ENCODE data around the gene RPLP1.
"Not testable (repeated sequence)": the region's sequence is repeated elsewhere in the genome, so short reads cannot be mapped to it uniquely, and the experiment has no call there.

RPLP1 gene

DNA sequence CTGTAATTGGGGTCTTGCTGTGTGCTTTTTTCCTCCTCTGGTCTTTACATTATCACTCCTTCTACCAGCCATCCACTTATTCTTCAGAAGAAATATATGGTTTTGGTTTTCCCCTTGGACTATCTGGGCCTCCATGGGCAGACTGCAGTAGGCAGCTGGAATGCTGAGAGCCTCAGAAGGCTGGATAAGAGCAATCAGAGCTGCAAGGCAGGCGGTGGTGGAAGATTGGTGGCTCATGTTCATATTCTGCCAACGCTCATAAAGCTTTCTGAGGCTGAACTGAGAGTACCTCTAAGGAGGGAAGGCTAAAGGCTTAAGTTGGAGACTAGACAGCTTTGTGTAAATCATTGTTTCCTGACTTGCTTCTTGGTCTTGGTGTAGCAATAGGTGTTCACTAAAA is 5.7 kb upstream of the RPLP1 start:
- no peak overlapping the region for H3K27ac ChIP-seq
- ChIA-PET CTCF (interaction anchor here (0.6 kb wide), 1 partner anchor 600 kb away, joined by 3 read pairs; no protein-coding TSS in a partner anchor), POLR2A (ENCODE audit: low non-redundant PET) (no interaction called here)
- TF ChIP-seq, protein P1, sequence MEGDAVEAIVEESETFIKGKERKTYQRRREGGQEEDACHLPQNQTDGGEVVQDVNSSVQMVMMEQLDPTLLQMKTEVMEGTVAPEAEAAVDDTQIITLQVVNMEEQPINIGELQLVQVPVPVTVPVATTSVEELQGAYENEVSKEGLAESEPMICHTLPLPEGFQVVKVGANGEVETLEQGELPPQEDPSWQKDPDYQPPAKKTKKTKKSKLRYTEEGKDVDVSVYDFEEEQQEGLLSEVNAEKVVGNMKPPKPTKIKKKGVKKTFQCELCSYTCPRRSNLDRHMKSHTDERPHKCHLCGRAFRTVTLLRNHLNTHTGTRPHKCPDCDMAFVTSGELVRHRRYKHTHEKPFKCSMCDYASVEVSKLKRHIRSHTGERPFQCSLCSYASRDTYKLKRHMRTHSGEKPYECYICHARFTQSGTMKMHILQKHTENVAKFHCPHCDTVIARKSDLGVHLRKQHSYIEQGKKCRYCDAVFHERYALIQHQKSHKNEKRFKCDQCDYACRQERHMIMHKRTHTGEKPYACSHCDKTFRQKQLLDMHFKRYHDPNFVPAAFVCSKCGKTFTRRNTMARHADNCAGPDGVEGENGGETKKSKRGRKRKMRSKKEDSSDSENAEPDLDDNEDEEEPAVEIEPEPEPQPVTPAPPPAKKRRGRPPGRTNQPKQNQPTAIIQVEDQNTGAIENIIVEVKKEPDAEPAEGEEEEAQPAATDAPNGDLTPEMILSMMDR (conservative IDR thresholded peaks at IDR 0.05; ENCODE audit: low read depth) = no peak
- no peak for DNase-seq (ENCODE audit: low spot score)

DNA sequence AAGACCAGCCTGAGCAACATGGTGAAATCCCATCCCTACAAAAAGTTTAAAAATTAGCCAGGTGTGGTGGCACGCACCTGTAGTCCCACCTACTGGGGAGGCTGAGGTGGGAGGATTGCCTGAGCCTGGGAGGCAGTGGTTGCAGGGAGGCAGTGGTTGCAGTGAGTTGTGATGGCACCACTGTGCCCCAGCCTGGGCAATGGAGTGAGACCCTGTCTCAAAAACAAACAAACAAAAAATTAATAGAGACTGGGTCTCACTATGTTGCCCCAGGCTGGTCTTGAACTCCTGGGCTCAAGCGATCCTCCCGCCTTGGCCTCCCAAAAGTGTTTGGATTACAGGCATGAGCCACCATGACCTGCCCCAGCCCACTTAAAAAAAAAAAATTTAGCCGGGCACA is 2.4 kb upstream of the RPLP1 start:
- POLR2A ChIA-PET (ENCODE audit: low non-redundant PET); CTCF ChIA-PET: not testable (repeated sequence)

DNA sequence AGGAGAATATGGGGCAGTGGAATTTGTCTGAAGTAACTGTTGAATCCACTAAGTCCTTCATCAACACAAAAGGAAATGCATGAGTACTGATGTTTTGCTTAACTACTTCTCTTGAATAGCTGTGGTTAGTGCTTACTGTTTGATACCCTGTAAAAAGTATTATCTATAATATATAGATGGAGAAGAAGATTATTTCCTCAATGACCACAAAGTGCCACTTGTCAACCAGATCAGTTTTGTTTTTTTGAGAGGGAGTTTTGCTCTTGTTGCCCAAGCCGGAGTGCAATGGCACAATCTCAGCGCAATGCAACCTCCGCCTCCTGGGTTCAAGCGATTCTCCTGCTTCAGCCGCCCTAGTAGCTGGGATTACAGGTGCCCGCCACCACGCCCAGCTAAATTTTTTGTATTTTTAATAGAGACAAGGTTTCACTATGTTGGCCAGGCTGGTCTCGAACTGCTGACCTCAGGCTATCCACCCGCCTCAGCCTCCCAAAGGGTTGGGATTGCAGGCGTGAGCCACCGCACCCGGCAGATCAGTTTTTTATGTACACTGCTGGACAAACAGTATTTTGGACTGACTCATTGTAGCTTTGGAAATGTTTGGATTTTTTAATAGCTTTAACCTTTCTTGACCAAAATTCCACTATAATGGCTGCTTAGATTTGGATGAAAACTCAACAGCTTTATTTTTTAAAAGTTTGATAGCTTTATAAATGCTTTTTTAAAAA is 1.5 kb upstream of the RPLP1 start:
- TF ChIP-seq, protein P1 (conservative IDR thresholded peaks at IDR 0.05; ENCODE audit: low read depth) = no peak
- no peak for DNase-seq (ENCODE audit: low spot score)
- peak overlapping the region; percentile 98 for H3K27ac ChIP-seq
- CTCF ChIA-PET = interaction anchor here (0.7 to 1.6 kb wide), 2 partner anchors 10 to 11 kb away, joined by 4 read pairs; no protein-coding TSS in a partner anchor
- POLR2A ChIA-PET (ENCODE audit: low non-redundant PET) = interaction anchor here (0.7 to 3.4 kb wide), 2 partner anchors 12 to 30 kb away, joined by 14 to 21 read pairs; no protein-coding TSS in a partner anchor

More for the DNA sequence above, 2.4 kb upstream of the RPLP1 start:
- not testable (repeated sequence) for DNase-seq (ENCODE audit: low spot score)
- H3K27ac ChIP-seq = peak overlapping the region; percentile 98

DNA sequence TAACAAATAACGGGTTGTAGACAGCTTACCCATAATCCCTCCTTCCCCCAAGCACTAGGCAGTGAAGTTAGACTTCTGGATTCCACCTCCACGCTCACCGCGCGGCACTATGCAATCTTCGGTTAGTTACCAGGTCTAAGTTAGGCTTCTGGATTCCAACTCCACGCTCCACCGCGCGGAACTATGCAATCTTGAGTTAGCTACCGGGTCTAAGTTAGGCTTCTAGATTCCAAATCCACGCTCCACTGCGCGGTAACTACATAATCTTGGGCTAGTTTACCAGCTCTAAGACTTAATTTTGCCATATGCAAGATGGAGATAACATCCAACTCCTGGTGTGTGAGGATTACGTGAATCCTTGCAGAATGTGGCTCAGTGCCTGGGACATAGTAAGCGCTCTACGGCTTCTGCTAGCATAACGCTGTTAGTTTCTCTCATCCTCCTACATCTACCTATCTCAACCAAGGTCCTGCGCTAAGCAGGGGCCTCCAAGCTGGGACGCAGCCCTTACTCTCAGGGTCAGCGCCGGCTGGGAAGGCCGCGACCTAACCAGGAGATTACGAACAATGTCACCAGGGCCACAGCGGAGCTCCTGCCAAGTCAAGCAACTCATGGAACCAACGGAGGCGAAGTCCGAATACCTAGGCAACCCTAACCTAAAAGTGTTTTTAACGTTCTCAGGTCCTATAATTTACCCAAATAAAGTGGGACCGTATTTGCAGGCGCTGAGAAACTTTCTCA is 497 bp upstream of the RPLP1 start:
- H3K27ac ChIP-seq = peak overlapping the region; percentile 98
- ChIA-PET POLR2A (ENCODE audit: low non-redundant PET) (interaction anchor here (0.6 to 3.4 kb wide), 5 partner anchors 9 to 415 kb away, joined by 3 to 21 read pairs (median 7); partner anchors contain the start of gene KIF23), CTCF (interaction anchor here (1.6 kb wide), 1 partner anchor 11 kb away, joined by 4 read pairs; no protein-coding TSS in a partner anchor)
- TF ChIP-seq, protein P1 (conservative IDR thresholded peaks at IDR 0.05; ENCODE audit: low read depth) = no peak
- DNase-seq (ENCODE audit: low spot score) = peak; percentile 42

DNA sequence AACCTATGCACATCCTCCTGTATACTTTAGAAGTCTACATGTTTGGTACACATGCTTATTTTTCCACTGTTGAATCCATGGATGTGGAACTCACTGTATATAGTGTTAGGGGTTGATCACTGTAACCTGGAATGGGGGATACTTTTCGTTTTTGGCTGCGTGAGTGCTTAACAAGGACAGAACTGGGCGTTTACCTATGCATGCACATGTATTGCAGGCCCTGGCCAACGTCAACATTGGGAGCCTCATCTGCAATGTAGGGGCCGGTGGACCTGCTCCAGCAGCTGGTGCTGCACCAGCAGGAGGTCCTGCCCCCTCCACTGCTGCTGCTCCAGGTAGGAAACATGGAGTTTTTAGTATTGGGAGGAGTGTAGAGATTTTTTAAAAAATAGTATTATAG is 2.3 kb downstream of the RPLP1 start:
- no peak for DNase-seq (ENCODE audit: low spot score)
- ChIA-PET CTCF (interaction anchor here (0.7 kb wide), 1 partner anchor 1023 kb away, joined by 3 read pairs; the partner anchor contains the start of gene ITGA11), POLR2A (ENCODE audit: low non-redundant PET) (no interaction called here)
- H3K27ac ChIP-seq = peak overlapping the region; percentile 51
- TF ChIP-seq, protein P1 (conservative IDR thresholded peaks at IDR 0.05; ENCODE audit: low read depth) = no peak

DNA sequence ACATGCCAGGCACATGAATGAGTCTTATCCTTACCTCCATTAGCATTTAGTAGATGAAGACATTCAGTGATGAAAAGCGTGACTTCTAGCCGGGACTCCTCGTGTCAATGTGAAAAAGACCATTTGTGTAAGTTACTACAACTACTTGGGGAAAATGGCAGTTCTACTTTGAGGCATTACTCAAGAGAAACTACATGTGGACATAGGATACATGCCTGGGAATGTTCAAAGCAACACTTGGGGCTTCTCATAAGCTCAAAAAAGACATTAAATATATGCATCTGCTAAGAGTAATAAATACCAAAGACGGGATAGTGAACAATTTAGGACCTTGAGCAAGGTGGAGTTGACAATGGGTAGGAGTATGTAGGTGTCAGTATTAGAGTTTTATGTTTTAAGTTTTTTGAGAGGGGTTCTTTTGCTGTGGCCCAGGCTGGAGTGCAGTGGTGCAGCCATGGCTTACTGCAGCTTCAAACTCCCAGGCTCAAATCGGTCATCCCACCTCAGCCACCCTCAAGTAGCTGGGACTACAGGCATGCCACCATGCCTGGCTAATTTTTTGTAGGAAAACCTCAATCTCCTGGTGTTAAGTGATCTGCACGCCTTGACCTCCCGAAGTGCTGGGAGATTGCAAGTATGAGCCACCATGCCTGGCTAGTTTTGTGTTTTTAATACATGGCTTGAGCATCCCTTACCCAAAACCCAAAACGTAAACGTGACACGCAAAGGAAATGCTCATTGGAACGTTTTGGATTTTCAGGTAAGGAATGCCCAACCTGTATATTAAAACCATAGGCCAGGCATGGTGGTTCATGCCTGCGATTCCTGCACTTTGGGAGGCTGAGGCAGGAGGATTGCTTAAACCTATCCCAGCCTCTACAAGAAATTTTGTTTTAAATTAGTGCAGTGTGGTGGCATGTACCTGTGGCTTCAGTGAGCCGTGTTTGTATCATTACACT is 3.9 kb downstream of the RPLP1 start:
- no peak for DNase-seq (ENCODE audit: low spot score)
- peak overlapping the region; percentile 41 for H3K27ac ChIP-seq
- POLR2A ChIA-PET (ENCODE audit: low non-redundant PET) = no interaction called here
- CTCF ChIA-PET = no interaction called here
- TF ChIP-seq, protein P1 (conservative IDR thresholded peaks at IDR 0.05; ENCODE audit: low read depth) = no peak

All from RWPE1 (cell line).